Stomach smooth muscle (tissue), 2 donors: ENCODE data around the gene SHC1.

ENCODE experiments used
- H3K27ac ChIP-seq: one replicate; pipeline ENCODE4 v1.7.0; 2013; ENCODE audit warnings: mild to moderate bottlenecking, low read length, inconsistent platforms
- H3K27me3 ChIP-seq, 2 donors: one replicate each; pipeline ENCODE4 v1.7.0; 2013; ENCODE audit warnings: low read length in 2 of 2; ENCODE audit not compliant: insufficient read depth in 2 of 2, control insufficient read depth in 1 of 2
- H3K36me3 ChIP-seq, 2 donors: one replicate each; pipeline ENCODE4 v1.7.0; 2013; ENCODE audit warnings: low read length in 2 of 2; ENCODE audit not compliant: control insufficient read depth in 2 of 2, insufficient read depth in 2 of 2
- H3K4me1 ChIP-seq: one replicate; pipeline ENCODE4 v1.7.0; 2013; ENCODE audit warnings: low read length; ENCODE audit not compliant: control insufficient read depth, insufficient read depth
- H3K4me3 ChIP-seq, 2 donors: one replicate each; pipeline ENCODE4 v1.7.0; 2013; ENCODE audit warnings: low read length in 2 of 2
- H3K9ac ChIP-seq, 2 donors: one replicate each; pipeline ENCODE4 v1.7.0; 2013; ENCODE audit warnings: low read length in 2 of 2, mild to moderate bottlenecking in 1 of 2
- H3K9me3 ChIP-seq, 2 donors: one replicate each; pipeline ENCODE4 v1.7.0; 2013; ENCODE audit warnings: low read length in 2 of 2; ENCODE audit not compliant: control insufficient read depth in 2 of 2
- donor health status: healthy.
- donor health status: Pancreatic carcinoma.

SHC1 gene

GRCh38 chr1:154931940-154932487, 38.5 kb downstream of the SHC1 start:
- Histone ChIP-seq H3K9me3 (no peaks in the 10 kb centered on the region), H3K9ac (no peak overlapping the region), H3K27ac (no peak overlapping the region), H3K36me3 (peaks cover 16 to 24% of the 10 kb centered on the region in 2 donors), H3K27me3 (no peaks in the 10 kb centered on the region), H3K4me3 (no peak overlapping the region), H3K4me1 (peaks cover 14% of the 10 kb centered on the region)

DNA sequence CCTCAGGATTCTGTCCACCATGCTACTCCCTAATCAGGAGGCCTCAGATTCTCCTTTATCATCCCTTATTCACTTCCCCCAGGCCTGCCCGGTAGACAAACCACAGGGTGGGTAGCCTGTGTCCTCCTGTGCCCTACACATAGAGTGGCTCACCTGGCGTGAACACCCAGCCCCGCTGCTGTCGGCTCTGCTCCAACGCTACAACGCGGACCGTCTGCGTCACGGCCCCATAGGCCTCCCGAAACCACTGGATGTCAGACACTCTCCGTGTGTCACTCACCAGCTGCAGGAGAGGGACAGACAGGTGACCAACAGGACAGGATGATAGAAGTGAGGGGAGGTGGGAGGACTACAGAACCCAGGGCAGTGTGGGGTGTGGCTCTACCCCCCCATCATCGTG, 44.3 kb downstream of the SHC1 start:
- Histone ChIP-seq H3K27ac (no peak overlapping the region), H3K27me3 (no peaks in the 10 kb centered on the region), H3K9ac (no peak overlapping the region), H3K4me1 (no peaks in the 10 kb centered on the region), H3K4me3 (no peak overlapping the region), H3K9me3 (no peaks in the 10 kb centered on the region), H3K36me3 (peaks cover 51 to 55% of the 10 kb centered on the region in 2 donors)

- H3K27ac ChIP-seq = no peak overlapping the region
- H3K4me1 ChIP-seq = no peaks in the 10 kb centered on the region
- H3K36me3 ChIP-seq = peaks cover 51 to 56% of the 10 kb centered on the region in 2 donors
- no peak overlapping the region for H3K9ac ChIP-seq
- no peaks in the 10 kb centered on the region for H3K27me3 ChIP-seq
- no peaks in the 10 kb centered on the region for H3K9me3 ChIP-seq
- H3K4me3 ChIP-seq = no peak overlapping the region
Observed at GRCh38 chr1:154925335-154926170, 45.0 kb downstream of the SHC1 start.

- Histone ChIP-seq H3K9me3 (no peaks in the 10 kb centered on the region), H3K27me3 (no peaks in the 10 kb centered on the region), H3K36me3 (peaks cover 39 to 47% of the 10 kb centered on the region in 2 donors), H3K9ac (no peak overlapping the region), H3K4me3 (no peak overlapping the region), H3K27ac (no peak overlapping the region), H3K4me1 (no peaks in the 10 kb centered on the region)
Observed at GRCh38 chr1:154923695-154924094, 46.9 kb downstream of the SHC1 start.

GRCh38 chr1:154913273-154913672, 57.3 kb downstream of the SHC1 start:
- H3K4me3 ChIP-seq = no peak overlapping the region
- no peak overlapping the region for H3K27ac ChIP-seq
- H3K4me1 ChIP-seq = no peaks in the 10 kb centered on the region
- H3K27me3 ChIP-seq = no peaks in the 10 kb centered on the region
- H3K9ac ChIP-seq = no peak overlapping the region
- no peaks in the 10 kb centered on the region for H3K9me3 ChIP-seq
- no peaks in the 10 kb centered on the region for H3K36me3 ChIP-seq

DNA sequence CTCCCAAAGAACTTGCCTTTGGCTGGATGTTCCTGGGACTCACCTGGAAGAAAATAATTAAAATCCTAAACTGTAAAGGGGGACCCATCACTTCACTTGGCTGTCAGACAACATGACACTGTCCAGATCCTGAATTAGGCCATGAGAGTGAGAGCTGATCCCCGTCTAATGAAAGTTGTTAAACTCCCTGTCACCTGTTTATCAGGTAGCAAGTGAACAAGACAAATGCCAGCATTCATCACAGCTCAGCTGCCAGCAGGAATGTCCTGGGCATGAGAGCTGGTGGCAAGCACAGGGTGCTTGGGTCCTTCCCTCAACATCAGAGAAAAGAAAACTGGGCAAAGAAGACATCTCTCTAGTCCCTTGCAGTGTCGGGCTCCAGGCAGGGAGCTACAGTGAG, 57.8 kb downstream of the SHC1 start:
- Histone ChIP-seq H3K4me1 (no peaks in the 10 kb centered on the region), H3K4me3 (no peak overlapping the region), H3K36me3 (no peaks in the 10 kb centered on the region), H3K27me3 (no peaks in the 10 kb centered on the region), H3K27ac (no peak overlapping the region), H3K9me3 (no peaks in the 10 kb centered on the region), H3K9ac (no peak overlapping the region)
